Activated CD4-positive, alpha-beta memory T cell treated with anti-CD3 and anti-CD28 coated beads for 36 hours (primary cell): ENCODE data around the gene GPRC5A. TPM values are rescaled to one million over a fixed set of nuclear protein-coding genes. Genes with fewer than 3 reads are reported as not detected.

Experiments
- CTCF ChIA-PET: fragments of 350-600 bp; sonication (Branson Sonifier 250); formaldehyde crosslinking; loops from one replicate; lab custom pipeline; 2021; ENCODE audit warnings: antibody characterized with exemption, inconsistent platforms; lab: Charles Lee
- POLR2A ChIA-PET: fragments of 350-600 bp; sonication (Branson Sonifier 250); formaldehyde crosslinking; loops from one replicate; lab custom pipeline; 2021; ENCODE audit warnings: antibody characterized with exemption; lab: Charles Lee
- DNase-seq: peaks from one replicate; pipeline ENCODE4 v3.0.0-alpha.2; 2020
- H3K27ac Mint-ChIP-seq: one replicate; pipeline ENCODE4 v1.8.0; 2021; ENCODE audit warnings: mixed read lengths
- H3K27me3 Mint-ChIP-seq: one replicate; pipeline ENCODE4 v1.8.0; 2021; ENCODE audit warnings: mixed read lengths
- H3K36me3 Mint-ChIP-seq: one replicate; pipeline ENCODE4 v1.8.0; 2021; ENCODE audit warnings: mixed read lengths
- H3K4me1 Mint-ChIP-seq: one replicate; pipeline ENCODE4 v1.8.0; 2021; ENCODE audit warnings: low read depth, mixed read lengths
- H3K4me3 Mint-ChIP-seq: one replicate; pipeline ENCODE4 v1.8.0; 2021; ENCODE audit warnings: mild to moderate bottlenecking, mixed read lengths
- H3K9me3 Mint-ChIP-seq: one replicate; pipeline ENCODE4 v1.8.0; 2021; ENCODE audit warnings: mixed read lengths
- intact Hi-C: fragments of 100-400 bp; cut with micrococcal nuclease; formaldehyde crosslinking; loops from one replicate; pipeline ENCODE4 v1.15.1; 2023
- total RNA-seq, 2 experiments: library from RNA; stranded (reverse); gene quantifications; one replicate each; pipeline ENCODE4 v1.2.3, GENCODE V29; 2021

GPRC5A gene
- total RNA-seq, 2 experiments from 2014 or later: 0.07 to 0.10 TPM

GRCh38 chr12:12890543-12891079 is 751 bp upstream of the GPRC5A start:
- no peaks in the 10 kb centered on the region for H3K9me3 Mint-ChIP-seq
- H3K27ac Mint-ChIP-seq: no peak overlapping the region
- POLR2A ChIA-PET: no interaction called here
- CTCF ChIA-PET: interaction anchor here (0.8 to 1.4 kb wide), 4 partner anchors 23 to 101 kb away, joined by 3 to 8 read pairs (median 4); no protein-coding TSS in a partner anchor
- peak; percentile 40 for DNase-seq
- peaks cover 41% of the 10 kb centered on the region for H3K27me3 Mint-ChIP-seq
- no peaks in the 10 kb centered on the region for H3K36me3 Mint-ChIP-seq
- peaks cover 10% of the 10 kb centered on the region for H3K4me1 Mint-ChIP-seq
- peak overlapping the region; percentile 68 for H3K4me3 Mint-ChIP-seq
- intact Hi-C loops: loop anchor here (10.0 kb wide), 1 partner anchor 166 kb away; no protein-coding TSS in a partner anchor

DNA sequence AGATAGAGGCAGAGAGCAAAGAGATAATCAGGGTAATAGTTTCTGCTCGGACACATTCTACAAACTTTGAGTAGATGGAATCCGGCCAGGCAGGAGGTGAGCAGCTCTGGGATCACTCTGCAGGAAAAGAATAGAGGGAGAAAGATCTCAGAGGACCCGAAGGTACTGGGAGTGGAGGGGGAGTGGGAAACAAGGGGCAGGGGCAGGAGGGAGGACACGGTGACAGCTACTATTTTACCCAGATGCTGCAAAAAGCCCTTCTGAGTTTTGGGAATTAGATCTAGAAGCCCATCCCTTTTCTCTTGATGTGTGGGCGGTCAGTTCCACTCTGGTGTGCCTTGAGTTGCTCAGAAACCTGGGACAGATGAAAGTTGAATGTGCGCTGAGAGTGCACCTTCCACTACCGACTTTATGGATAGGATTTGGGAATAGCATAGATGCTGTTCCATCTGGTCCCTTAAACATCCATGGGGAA is 556 bp downstream of the GPRC5A start:
- CTCF ChIA-PET: interaction anchor here (1.4 kb wide), 1 partner anchor 22 kb away, joined by 4 read pairs; no protein-coding TSS in a partner anchor
- intact Hi-C loops: loop anchor here (10.0 kb wide), 1 partner anchor 167 kb away; no protein-coding TSS in a partner anchor

DNA sequence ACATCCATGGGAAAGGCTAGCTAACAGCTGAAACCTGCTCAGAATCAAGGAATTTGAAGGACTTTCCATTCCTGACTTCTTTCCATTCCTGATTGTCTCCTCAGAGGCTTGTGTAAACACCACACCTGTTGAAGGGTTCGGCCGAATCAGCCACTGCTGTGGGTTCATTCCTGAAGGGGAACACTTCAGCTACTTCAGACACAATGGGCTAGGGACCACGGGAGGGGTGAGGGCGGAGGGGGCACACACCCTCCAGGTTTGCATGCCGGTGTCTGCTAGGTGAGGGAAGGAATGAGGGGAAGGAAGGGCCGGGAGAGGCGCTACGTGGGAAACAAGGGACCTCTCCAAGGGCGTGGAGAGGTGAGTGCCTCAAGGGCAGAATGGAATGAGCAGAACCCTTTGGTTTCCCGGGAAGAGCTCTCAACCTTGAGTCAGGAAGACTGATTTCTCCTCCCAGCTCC is 1.3 kb downstream of the GPRC5A start:
- DNase-seq: no peak
- H3K4me3 Mint-ChIP-seq: no peak overlapping the region
- H3K36me3 Mint-ChIP-seq: no peaks in the 10 kb centered on the region
- H3K4me1 Mint-ChIP-seq: peaks cover 14% of the 10 kb centered on the region
- ChIA-PET POLR2A (no interaction called here), CTCF (no interaction called here)
- H3K9me3 Mint-ChIP-seq: no peaks in the 10 kb centered on the region
- H3K27ac Mint-ChIP-seq: no peak overlapping the region
- intact Hi-C loops: loop anchor here (10.0 kb wide), 1 partner anchor 168 kb away; no protein-coding TSS in a partner anchor
- H3K27me3 Mint-ChIP-seq: peaks cover 46% of the 10 kb centered on the region

More for the DNA sequence above, 556 bp downstream of the GPRC5A start:
- H3K27me3 Mint-ChIP-seq: peaks cover 43% of the 10 kb centered on the region
- POLR2A ChIA-PET: interaction anchor here (0.5 kb wide), 1 partner anchor 195 kb away, joined by 3 read pairs; no protein-coding TSS in a partner anchor
- H3K36me3 Mint-ChIP-seq: no peaks in the 10 kb centered on the region
- H3K4me1 Mint-ChIP-seq: peaks cover 14% of the 10 kb centered on the region
- no peak overlapping the region for H3K27ac Mint-ChIP-seq
- no peaks in the 10 kb centered on the region for H3K9me3 Mint-ChIP-seq
- no peak for DNase-seq
- no peak overlapping the region for H3K4me3 Mint-ChIP-seq

DNA sequence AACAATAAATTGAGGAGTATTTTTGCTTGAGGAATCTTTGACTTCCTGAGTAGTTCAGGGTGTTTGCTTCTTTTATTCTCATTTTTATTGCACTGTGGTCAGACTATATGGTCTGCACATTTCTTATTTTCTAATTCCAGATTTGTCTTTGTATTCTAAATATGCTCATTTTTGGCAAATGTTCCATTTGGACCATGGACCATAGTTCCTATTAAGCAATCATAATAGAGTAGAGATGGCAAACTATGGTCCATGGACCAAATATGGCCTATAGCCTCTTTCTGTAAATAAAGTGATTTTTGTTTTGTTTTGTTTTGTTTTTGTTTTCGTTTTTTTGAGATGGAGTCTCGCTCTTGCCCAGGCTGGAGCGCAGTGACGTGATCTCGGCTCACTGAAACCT is 2.1 kb downstream of the GPRC5A start:
- Mint-ChIP-seq H3K27me3 (peaks cover 46% of the 10 kb centered on the region), H3K9me3 (no peaks in the 10 kb centered on the region), H3K4me3 (no peak overlapping the region), H3K4me1 (peaks cover 14% of the 10 kb centered on the region), H3K27ac (no peak overlapping the region), H3K36me3 (no peaks in the 10 kb centered on the region)
- intact Hi-C loops: loop anchor here (10.0 kb wide), 1 partner anchor 169 kb away; no protein-coding TSS in a partner anchor
- CTCF ChIA-PET: no interaction called here
- POLR2A ChIA-PET: no interaction called here
- DNase-seq: no peak

DNA sequence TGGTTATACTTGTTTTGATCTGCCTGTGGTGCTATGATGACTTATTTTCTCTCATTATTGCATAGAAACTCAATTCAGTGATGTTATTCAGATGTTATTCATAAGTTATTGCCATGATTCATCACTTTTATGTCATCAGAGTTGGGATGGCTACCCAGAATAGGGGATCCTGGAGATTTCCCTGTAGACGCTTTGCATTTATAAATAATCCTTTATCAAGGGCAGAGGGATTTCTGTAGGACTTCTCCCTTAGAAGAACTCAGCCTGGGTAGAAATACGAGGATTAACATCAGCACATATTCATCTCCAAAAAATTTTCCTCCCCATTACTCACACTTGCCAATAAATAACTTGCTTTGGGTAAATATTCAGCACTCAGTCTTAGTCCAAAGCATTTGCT is 4.9 kb downstream of the GPRC5A start:
- Mint-ChIP-seq H3K4me1 (peaks cover 25% of the 10 kb centered on the region), H3K36me3 (no peaks in the 10 kb centered on the region), H3K27ac (no peak overlapping the region), H3K4me3 (no peak overlapping the region), H3K27me3 (peaks cover 29% of the 10 kb centered on the region), H3K9me3 (no peaks in the 10 kb centered on the region)
- intact Hi-C loops: loop anchor here (10.0 kb wide), 1 partner anchor 171 kb away; no protein-coding TSS in a partner anchor
- no peak for DNase-seq
- CTCF ChIA-PET: interaction anchor here (1.0 to 2.7 kb wide), 3 partner anchors 19 to 89 kb away, joined by 3 to 12 read pairs (median 4); no protein-coding TSS in a partner anchor
- POLR2A ChIA-PET: no interaction called here

DNA sequence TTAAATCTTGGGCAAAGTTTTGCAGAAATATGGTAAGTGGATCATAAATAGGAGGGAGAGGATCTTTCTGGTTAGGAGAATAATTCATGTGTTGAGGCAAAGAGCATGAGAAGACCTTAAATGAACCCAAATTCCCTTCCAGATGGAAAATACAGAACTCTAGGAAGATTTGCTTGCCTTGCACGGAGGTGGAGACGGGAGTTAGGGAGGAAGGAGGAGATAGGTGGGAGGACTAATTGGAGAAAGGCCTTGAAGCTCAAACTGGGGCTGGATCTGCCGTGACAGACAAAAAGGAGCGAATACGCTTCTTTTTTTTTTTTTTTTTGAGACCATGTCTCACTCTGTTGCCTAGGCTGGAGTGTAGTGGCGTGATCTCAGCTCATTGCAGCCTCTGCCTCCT is 5.9 kb downstream of the GPRC5A start:
- no peak for DNase-seq
- POLR2A ChIA-PET: no interaction called here
- peaks cover 25% of the 10 kb centered on the region for H3K27me3 Mint-ChIP-seq
- CTCF ChIA-PET: interaction anchor here (2.7 kb wide), 1 partner anchor 60 kb away, joined by 12 read pairs; no protein-coding TSS in a partner anchor
- H3K27ac Mint-ChIP-seq: no peak overlapping the region
- intact Hi-C loops: loop anchor here (10.0 kb wide), 1 partner anchor 173 kb away; no protein-coding TSS in a partner anchor
- H3K4me3 Mint-ChIP-seq: no peak overlapping the region
- peaks cover 19% of the 10 kb centered on the region for H3K4me1 Mint-ChIP-seq
- H3K9me3 Mint-ChIP-seq: no peaks in the 10 kb centered on the region
- no peaks in the 10 kb centered on the region for H3K36me3 Mint-ChIP-seq

DNA sequence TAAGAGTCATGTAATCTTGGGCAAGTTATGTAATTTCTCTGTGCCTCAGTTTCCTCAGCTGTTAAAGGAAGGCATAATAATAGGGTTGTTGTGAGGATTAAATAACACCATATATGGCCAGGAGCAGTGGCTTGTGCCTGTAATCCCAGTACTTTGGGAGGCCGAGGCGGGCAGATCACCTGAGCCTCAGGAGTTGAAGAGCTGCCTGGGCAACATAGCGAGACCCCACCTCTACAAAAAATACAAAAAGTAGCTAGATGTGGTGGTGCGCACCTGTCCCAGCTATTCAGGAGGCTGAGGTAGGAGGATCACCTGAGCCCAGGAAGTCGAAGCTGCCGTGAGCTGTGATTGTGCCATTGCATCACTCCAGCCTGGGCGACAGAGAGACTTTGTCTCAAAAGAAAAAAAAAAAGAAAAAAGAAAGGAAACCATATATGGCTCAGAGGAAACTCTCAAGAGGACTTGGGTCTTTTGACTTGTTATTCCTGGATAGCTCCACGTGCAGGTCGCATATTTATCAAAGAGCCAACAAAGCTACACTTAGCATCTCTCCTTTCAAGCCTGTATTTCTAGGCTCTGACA is 6.9 kb downstream of the GPRC5A start:
- Mint-ChIP-seq H3K4me3 (no peak overlapping the region), H3K27ac (no peak overlapping the region), H3K9me3 (no peaks in the 10 kb centered on the region), H3K27me3 (peaks cover 17% of the 10 kb centered on the region), H3K36me3 (no peaks in the 10 kb centered on the region), H3K4me1 (peaks cover 19% of the 10 kb centered on the region)
- POLR2A ChIA-PET: interaction anchor here (0.6 kb wide), 1 partner anchor 101 kb away, joined by 3 read pairs; no protein-coding TSS in a partner anchor
- no peak for DNase-seq
- CTCF ChIA-PET: interaction anchor here (2.7 kb wide), 1 partner anchor 61 kb away, joined by 12 read pairs; no protein-coding TSS in a partner anchor
- intact Hi-C loops: loop anchor here (2.0 to 10.0 kb wide), 2 partner anchors 109 to 173 kb away; no protein-coding TSS in a partner anchor

DNA sequence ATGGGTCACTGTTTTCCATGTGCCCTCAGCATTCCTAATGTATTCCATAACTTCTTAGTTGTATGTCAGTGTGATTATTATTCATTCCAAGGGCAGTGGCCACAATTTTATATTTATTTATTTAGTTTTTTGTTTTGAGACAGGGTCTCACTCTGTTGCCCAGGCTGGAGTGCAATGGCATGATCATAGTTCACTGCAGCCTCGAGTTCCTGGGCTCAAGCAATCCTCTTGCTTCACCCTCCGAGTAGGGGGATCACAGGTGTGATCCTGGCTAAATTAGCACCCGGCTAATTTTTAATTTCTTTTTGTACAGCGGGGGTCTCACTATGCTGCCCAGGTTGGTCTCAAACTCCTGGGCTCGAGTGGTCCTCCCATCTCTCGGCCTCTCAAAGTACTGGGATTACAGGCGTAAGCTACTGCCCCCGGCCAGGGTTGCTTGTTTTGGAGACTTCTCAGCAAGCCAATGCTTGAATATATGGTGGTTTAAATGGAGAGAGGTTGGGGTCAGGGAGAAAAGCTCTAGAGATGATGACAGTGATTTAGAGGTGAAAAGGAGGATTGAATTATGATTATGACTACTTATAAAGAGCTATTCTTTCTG is 7.6 kb downstream of the GPRC5A start:
- Mint-ChIP-seq H3K27ac (peak overlapping the region; percentile 46), H3K4me1 (peaks cover 19% of the 10 kb centered on the region), H3K9me3 (no peaks in the 10 kb centered on the region), H3K36me3 (no peaks in the 10 kb centered on the region), H3K27me3 (peaks cover 15% of the 10 kb centered on the region), H3K4me3 (no peak overlapping the region)
- ChIA-PET POLR2A (interaction anchor here (0.8 to 1.3 kb wide), 2 partner anchors 90 to 297 kb away, joined by 3 read pairs; partner anchors contain the start of gene EMP1), CTCF (interaction anchor here (1.2 kb wide), 2 partner anchors 60 to 85 kb away, joined by 3 to 4 read pairs; no protein-coding TSS in a partner anchor)
- intact Hi-C loops: loop anchor here (1.0 to 10.0 kb wide), 8 partner anchors 62 to 312 kb away; partner anchors contain the start of genes EMP1 and GSG1
- DNase-seq: no peak

GRCh38 chr12:12899530-12900380 is 8.4 kb downstream of the GPRC5A start:
- DNase-seq: peak; percentile 86
- Mint-ChIP-seq H3K4me1 (peaks cover 19% of the 10 kb centered on the region), H3K36me3 (no peaks in the 10 kb centered on the region), H3K4me3 (no peak overlapping the region), H3K27ac (peak overlapping the region; percentile 77), H3K9me3 (no peaks in the 10 kb centered on the region), H3K27me3 (peaks cover 16% of the 10 kb centered on the region)
- intact Hi-C loops: loop anchor here (1.0 to 10.0 kb wide), 8 partner anchors 62 to 312 kb away; partner anchors contain the start of genes EMP1 and GSG1
- ChIA-PET POLR2A (interaction anchor here (0.8 to 1.3 kb wide), 2 partner anchors 91 to 296 kb away, joined by 3 read pairs; partner anchors contain the start of gene EMP1), CTCF (interaction anchor here (1.2 to 1.6 kb wide), 3 partner anchors 17 to 85 kb away, joined by 3 to 4 read pairs (median 4); no protein-coding TSS in a partner anchor)

DNA sequence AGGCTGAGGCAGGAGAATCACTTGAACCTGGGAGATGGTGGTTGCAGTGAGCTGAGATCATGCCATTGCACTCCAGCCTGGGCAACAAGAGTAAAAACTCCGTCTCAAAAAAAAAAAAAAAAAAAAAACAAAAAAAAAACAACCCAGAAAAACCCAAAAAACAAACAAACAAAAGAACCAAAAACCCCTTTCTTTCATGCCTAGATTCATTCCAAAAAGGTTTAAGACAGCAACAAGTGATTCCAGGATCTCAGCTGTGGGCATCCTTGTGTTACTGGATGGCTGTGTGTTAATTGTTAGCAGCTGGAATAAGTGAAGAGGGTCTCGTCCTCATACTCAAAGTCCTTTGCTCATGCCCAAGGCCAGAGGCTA is 9.4 kb downstream of the GPRC5A start:
- Mint-ChIP-seq H3K9me3 (no peaks in the 10 kb centered on the region), H3K4me1 (peaks cover 19% of the 10 kb centered on the region), H3K4me3 (no peak overlapping the region), H3K27ac (no peak overlapping the region), H3K27me3 (peaks cover 19% of the 10 kb centered on the region), H3K36me3 (no peaks in the 10 kb centered on the region)
- no peak for DNase-seq
- intact Hi-C loops: no loop called here
- CTCF ChIA-PET: interaction anchor here (1.6 kb wide), 1 partner anchor 16 kb away, joined by 4 read pairs; no protein-coding TSS in a partner anchor
- POLR2A ChIA-PET: no interaction called here
